HG02623 (cell line): ENCODE measurements around the gene DNAAF8.

ENCODE experiments used
- ATAC-seq: cut with Tn5 transposase; IDR thresholded peaks from one replicate; pipeline ENCODE4 v1.9.1; 2021; ENCODE audit warnings: moderate library complexity; ENCODE audit not compliant: unreplicated experiment

DNAAF8 gene

GRCh38 chr16:4695473-4696171, 38.7 kb upstream of the DNAAF8 start:
- no peak for ATAC-seq

GRCh38 chr16:4696172-4696904, 38.0 kb upstream of the DNAAF8 start:
- ATAC-seq: no peak

GRCh38 chr16:4696905-4697847, 37.2 kb upstream of the DNAAF8 start:
- ATAC-seq: no peak

- ATAC-seq: no peak
Observed at GRCh38 chr16:4697848-4698291, 36.5 kb upstream of the DNAAF8 start.

- no peak for ATAC-seq
Observed at GRCh38 chr16:4698321-4699045, 35.9 kb upstream of the DNAAF8 start.

GRCh38 chr16:4699046-4699556, 35.2 kb upstream of the DNAAF8 start:
- no peak for ATAC-seq

- ATAC-seq: no peak
Observed at GRCh38 chr16:4700380-4700996, 33.8 kb upstream of the DNAAF8 start.

GRCh38 chr16:4700997-4701743, 33.2 kb upstream of the DNAAF8 start:
- no peak for ATAC-seq

- no peak for ATAC-seq
Observed at GRCh38 chr16:4701791-4702465, 32.4 kb upstream of the DNAAF8 start.

GRCh38 chr16:4702466-4702808, 31.9 kb upstream of the DNAAF8 start:
- no peak for ATAC-seq

- ATAC-seq: no peak
Observed at GRCh38 chr16:4703906-4704305, 30.4 kb upstream of the DNAAF8 start.

- no peak for ATAC-seq
Observed at GRCh38 chr16:4704491-4704890, 29.8 kb upstream of the DNAAF8 start.

- no peak for ATAC-seq
Observed at GRCh38 chr16:4704913-4705312, 29.4 kb upstream of the DNAAF8 start.

GRCh38 chr16:4706871-4707270, 27.5 kb upstream of the DNAAF8 start:
- no peak for ATAC-seq

GRCh38 chr16:4709481-4709880, 24.9 kb upstream of the DNAAF8 start:
- no peak for ATAC-seq

GRCh38 chr16:4713663-4714501, 20.5 kb upstream of the DNAAF8 start:
- no peak for ATAC-seq

- no peak for ATAC-seq
Observed at GRCh38 chr16:4714996-4715395, 19.3 kb upstream of the DNAAF8 start.

- ATAC-seq: no peak
Observed at GRCh38 chr16:4718466-4718865, 15.9 kb upstream of the DNAAF8 start.
